NCI-H1436 (cell line): ENCODE results near the gene UPK3BL2.
"Not testable (repeated sequence)": the region's sequence is repeated elsewhere in the genome, so short reads cannot be mapped to it uniquely, and the experiment has no call there.

Source experiments
- DNase-seq: peaks from one replicate; lab custom pipeline; 2025; lab: John Stamatoyannopoulos, UW

The UPK3BL2 gene

GRCh38 chr7:102543596-102543995, at the start of gene UPK3BL2:
UPK3BL2 (minus strand) TSS chr7:102543696; CDS start chr7:102543636, 60 bp downstream.
- DNase-seq: not testable (repeated sequence)

- DNase-seq: not testable (repeated sequence)
Observed at GRCh38 chr7:102592477-102593019, 49.1 kb upstream of the UPK3BL2 start.

- DNase-seq: not testable (repeated sequence)
Observed at GRCh38 chr7:102589857-102590256, 46.4 kb upstream of the UPK3BL2 start.

- DNase-seq: not testable (repeated sequence)
Observed at GRCh38 chr7:102583495-102583894, 40.0 kb upstream of the UPK3BL2 start.

GRCh38 chr7:102581722-102582121, 38.2 kb upstream of the UPK3BL2 start:
- not testable (repeated sequence) for DNase-seq

GRCh38 chr7:102578486-102578885, 35.0 kb upstream of the UPK3BL2 start:
- DNase-seq: not testable (repeated sequence)

GRCh38 chr7:102577315-102578240, 34.1 kb upstream of the UPK3BL2 start:
- DNase-seq: not testable (repeated sequence)

- not testable (repeated sequence) for DNase-seq
Observed at GRCh38 chr7:102576363-102576762, 32.9 kb upstream of the UPK3BL2 start.

- DNase-seq: not testable (repeated sequence)
Observed at GRCh38 chr7:102574607-102575006, 31.1 kb upstream of the UPK3BL2 start.

GRCh38 chr7:102572261-102573239, 29.1 kb upstream of the UPK3BL2 start, which contains the start of gene POLR2J3:
POLR2J3 (minus strand) TSS chr7:102572583; CDS start chr7:102572521, 62 bp downstream.
- DNase-seq: not testable (repeated sequence)

GRCh38 chr7:102568620-102569019, 25.1 kb upstream of the UPK3BL2 start:
- not testable (repeated sequence) for DNase-seq

- not testable (repeated sequence) for DNase-seq
Observed at GRCh38 chr7:102550808-102551422, 7.4 kb upstream of the UPK3BL2 start, which contains the start of gene SPDYE2. SPDYE2 (plus strand) TSS chr7:102551226; CDS start chr7:102553256, 2,030 bp downstream.

GRCh38 chr7:102546353-102546752, 2.9 kb upstream of the UPK3BL2 start:
- not testable (repeated sequence) for DNase-seq

GRCh38 chr7:102545288-102545687, 1.8 kb upstream of the UPK3BL2 start:
- DNase-seq: not testable (repeated sequence)

GRCh38 chr7:102544372-102544771, 876 bp upstream of the UPK3BL2 start:
- not testable (repeated sequence) for DNase-seq

GRCh38 chr7:102542771-102543170, 725 bp downstream of the UPK3BL2 start:
- DNase-seq: not testable (repeated sequence)

- not testable (repeated sequence) for DNase-seq
Observed at GRCh38 chr7:102542083-102542482, 1.4 kb downstream of the UPK3BL2 start.

- not testable (repeated sequence) for DNase-seq
Observed at GRCh38 chr7:102540604-102541003, 2.9 kb downstream of the UPK3BL2 start.

- not testable (repeated sequence) for DNase-seq
Observed at GRCh38 chr7:102535062-102535615, 8.4 kb downstream of the UPK3BL2 start.

GRCh38 chr7:102532127-102532526, 11.4 kb downstream of the UPK3BL2 start:
- not testable (repeated sequence) for DNase-seq

- DNase-seq: not testable (repeated sequence)
Observed at GRCh38 chr7:102531583-102531982, 11.9 kb downstream of the UPK3BL2 start.
